Femur (tissue), 1 donor: Measurements from ENCODE around the gene OR2T3.
"Not testable (repeated sequence)": the region's sequence is repeated elsewhere in the genome, so short reads cannot be mapped to it uniquely, and the experiment has no call there.

ENCODE experiments used
- DNase-seq: peaks from one replicate; pipeline ENCODE4 v3.0.0-alpha.2; 2017

The OR2T3 gene

DNA sequence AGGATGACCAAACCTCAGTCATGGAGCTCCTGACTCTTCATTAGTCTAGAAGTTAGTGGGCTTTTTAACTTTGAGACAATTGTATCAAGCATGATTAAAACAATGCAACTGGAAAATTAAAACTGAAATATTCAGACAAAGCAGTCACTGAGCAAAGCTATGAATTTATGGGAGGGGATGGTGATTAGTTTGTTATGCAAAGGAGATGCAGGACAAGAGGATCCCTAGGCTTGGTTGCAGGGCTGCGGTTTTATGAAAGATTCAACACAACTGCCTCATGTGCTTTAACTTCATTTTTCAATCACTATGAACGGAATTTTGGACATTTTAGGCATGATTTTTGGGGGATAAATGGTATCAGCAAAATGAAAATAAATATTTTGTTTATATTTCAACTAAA, 1.0 kb upstream of the OR2T3 start:
- not testable (repeated sequence) for DNase-seq

- not testable (repeated sequence) for DNase-seq
Observed at GRCh38 chr1:248475660-248476059, 2.5 kb downstream of the OR2T3 start.

DNA sequence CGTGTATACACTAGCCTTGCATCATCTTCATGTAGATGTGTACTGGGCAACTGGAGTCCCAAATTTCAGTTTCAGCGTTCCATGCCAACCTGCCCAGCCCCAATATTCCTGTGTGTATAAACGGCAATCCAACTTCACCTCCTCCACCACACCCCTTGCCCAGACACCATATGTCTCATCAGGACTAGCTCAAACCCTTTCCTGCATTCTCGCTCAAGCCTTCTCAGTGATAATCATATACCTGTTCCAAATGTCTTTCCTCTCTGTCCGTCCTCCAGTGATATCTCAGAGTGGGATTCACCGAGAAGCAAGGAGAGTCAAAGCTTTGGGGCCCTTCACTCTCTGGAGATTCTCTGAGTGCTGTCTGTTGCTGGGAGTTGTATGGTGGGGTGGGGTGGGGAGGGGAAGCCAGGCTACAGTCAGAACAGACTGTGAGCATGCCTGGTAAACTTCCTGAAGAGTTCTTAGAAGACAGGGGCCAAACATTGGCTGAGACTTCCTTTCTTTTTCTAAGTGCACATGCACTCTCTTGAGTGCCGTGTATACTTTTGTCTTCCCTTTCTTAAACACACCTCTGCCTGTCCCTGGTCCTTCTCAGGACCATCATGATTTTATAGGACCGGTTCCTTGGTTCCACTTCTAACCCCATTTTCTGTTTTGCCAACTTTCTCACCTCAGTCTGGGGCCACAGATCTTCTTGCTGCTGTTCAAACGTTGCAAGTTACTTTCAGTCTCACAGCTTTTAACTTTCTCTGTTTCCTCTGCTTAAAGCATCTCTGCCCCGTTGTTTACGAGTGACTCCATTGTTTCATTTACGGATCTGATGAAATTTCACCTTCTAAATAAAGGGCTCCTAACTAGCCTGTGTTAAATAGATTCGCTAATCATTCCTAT, 8.8 kb downstream of the OR2T3 start:
- not testable (repeated sequence) for DNase-seq

- DNase-seq, result not testable (repeated sequence)
Observed at GRCh38 chr1:248488289-248488688, 15.1 kb downstream of the OR2T3 start, which contains the start of gene OR2T5. Gene OR2T5 (plus strand): TSS chr1:248488589. CDS start chr1:248488589, 0 bp downstream.

DNA sequence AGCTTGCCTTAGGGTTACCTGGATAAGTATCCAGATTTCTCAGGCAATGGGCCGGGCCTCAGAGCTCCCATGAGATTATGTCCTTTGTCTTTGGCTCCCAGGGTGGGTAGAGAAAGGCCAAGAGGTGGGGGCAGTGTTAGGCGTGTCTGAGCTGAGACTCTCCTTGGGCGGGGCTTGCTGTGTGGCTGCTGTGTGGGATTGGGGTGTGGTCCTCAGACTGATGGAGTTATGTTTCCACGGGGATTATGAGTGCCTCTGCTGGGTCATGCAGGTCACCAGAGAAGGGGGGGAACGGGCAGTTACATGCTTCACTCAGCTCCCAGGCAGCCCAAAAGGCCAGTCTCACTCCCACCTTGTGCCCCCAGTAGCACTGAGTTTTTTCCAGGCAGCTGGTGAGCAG, 23.5 kb downstream of the OR2T3 start:
- DNase-seq, result not testable (repeated sequence)

GRCh38 chr1:248500305-248501035, 27.3 kb downstream of the OR2T3 start:
- not testable (repeated sequence) for DNase-seq

DNA sequence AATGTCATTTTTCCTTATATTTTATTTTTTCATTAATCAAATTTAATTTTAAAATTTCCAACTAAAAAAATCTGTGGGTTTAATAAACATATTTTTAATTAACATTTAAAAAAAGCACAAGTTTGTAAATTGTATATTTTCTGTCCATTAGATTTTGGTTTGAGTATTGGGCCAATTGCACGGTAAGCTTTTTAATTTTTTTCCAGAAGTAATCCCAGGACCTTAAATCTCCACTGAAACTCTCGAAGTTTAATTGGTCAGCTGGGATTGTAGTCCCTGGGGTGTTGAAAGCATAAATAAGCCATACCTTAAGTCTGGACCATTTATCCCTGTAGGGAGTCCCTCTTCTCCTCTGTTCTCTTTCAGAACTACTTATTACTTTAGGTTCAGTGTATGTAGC, 34.6 kb downstream of the OR2T3 start, which contains the start of gene OR2G6:
Gene OR2G6, plus strand, starts transcription at position 301 of the 400 bp plus-strand sequence. CDS start 13,574 bp downstream, outside the sequence.
- DNase-seq, result not testable (repeated sequence)

DNA sequence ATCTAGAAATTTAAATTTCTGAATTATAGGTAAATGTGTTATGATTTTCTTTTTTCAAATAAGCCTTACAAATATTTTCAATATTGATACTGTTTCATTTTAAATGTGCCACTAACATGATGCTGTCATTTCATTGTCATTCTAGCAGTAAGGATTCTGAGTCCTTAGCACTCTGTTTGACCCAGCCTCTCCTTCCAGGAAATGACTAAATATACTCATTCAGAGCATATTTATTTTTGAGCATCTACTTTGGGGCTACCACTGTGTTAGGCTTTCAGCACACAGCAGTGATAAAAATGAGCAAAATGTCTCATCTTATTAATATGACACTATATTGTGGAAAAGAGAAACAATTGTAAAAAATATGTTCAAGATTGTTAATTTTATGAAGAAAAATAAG, 37.1 kb downstream of the OR2T3 start:
- DNase-seq, result not testable (repeated sequence)

GRCh38 chr1:248521856-248522255, 48.7 kb downstream of the OR2T3 start:
- DNase-seq, result no peak
